Measurements from ENCODE around the gene CFAP61. TPM values are rescaled to one million over a fixed set of nuclear protein-coding genes. Genes with fewer than 3 reads are reported as not detected.

The CFAP61 gene
- total RNA-seq, 1 donor from 2014 or later, result not detected

DNA sequence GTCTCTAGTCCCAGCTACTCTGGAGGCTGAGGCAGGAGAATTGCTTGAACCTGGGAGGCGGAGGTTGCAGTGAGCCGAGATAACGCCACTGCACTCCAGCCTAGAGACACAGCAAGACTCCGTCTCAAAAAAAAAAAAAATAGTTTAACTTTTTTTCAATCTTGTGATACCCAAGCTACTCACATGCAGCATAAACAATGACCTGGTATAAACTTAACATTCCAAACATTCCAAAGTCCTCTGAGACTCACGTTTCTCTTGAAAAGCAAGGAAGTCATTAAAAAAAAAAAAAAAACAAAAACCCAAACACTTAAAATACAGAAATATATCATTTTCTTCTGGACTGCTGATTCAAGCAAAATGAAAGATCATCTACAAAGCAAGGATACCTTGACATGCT is 14.4 kb upstream of the CFAP61 start:
- H3K4me2 ChIP-seq (ENCODE audit: low read length), result no peak overlapping the region
- no peak overlapping the region for H3K9ac ChIP-seq (ENCODE audit: low read length)
- H3K27me3 Mint-ChIP-seq (ENCODE audit: low read depth, unreplicated experiment), result no peaks in the 10 kb centered on the region
- peaks cover 4% of the 10 kb centered on the region for H3K4me1 Mint-ChIP-seq (ENCODE audit: low read depth, unreplicated experiment)
- no peak for TF ChIP-seq EZH2 (IDR thresholded peaks at IDR 0.05; ENCODE audit: insufficient read depth, low read length)
- no peak for TF ChIP-seq CTCF (IDR thresholded peaks at IDR 0.05; ENCODE audit: insufficient read depth, low read depth, low read length)
- DNase-seq (ENCODE audit: low read depth) (peak; percentile 36), FAIRE-seq (no peak)
- H3K4me3 ChIP-seq (ENCODE audit: insufficient read depth, low read depth, low read length), result no peak overlapping the region
- peaks cover 80% of the 10 kb centered on the region for H3K36me3 ChIP-seq (ENCODE audit: insufficient read depth, low read length)
- H3K4me3 Mint-ChIP-seq (ENCODE audit: unreplicated experiment), result no peak overlapping the region
- no peak overlapping the region for H3K27ac ChIP-seq (ENCODE audit: low read depth, low read length)
- peaks cover 11% of the 10 kb centered on the region for H4K20me1 ChIP-seq (ENCODE audit: insufficient read depth, low read length)
- peaks cover 9% of the 10 kb centered on the region for H3K36me3 Mint-ChIP-seq (ENCODE audit: low read depth, unreplicated experiment)
- H2AFZ ChIP-seq (ENCODE audit: low read depth, low read length), result no peak overlapping the region
- no peaks in the 10 kb centered on the region for H3K79me2 ChIP-seq (ENCODE audit: insufficient read depth, low read length)
- no peak overlapping the region for H3K27ac Mint-ChIP-seq (ENCODE audit: unreplicated experiment)
- H3K9me3 Mint-ChIP-seq (ENCODE audit: unreplicated experiment), result no peaks in the 10 kb centered on the region
- no peaks in the 10 kb centered on the region for H3K4me1 ChIP-seq (ENCODE audit: insufficient read depth, low read length)
- no peaks in the 10 kb centered on the region for H3K9me3 ChIP-seq (ENCODE audit: insufficient read depth, low read depth, low read length)
- no peaks in the 10 kb centered on the region for H3K27me3 ChIP-seq (ENCODE audit: insufficient read depth, low read length)

GRCh38 chr20:20038586-20038985 is 13.7 kb upstream of the CFAP61 start:
- H2AFZ ChIP-seq (ENCODE audit: low read depth, low read length), result no peak overlapping the region
- H4K20me1 ChIP-seq (ENCODE audit: insufficient read depth, low read length), result peaks cover 11% of the 10 kb centered on the region
- no peaks in the 10 kb centered on the region for H3K4me1 ChIP-seq (ENCODE audit: insufficient read depth, low read length)
- DNase-seq (ENCODE audit: low read depth), result no peak
- Mint-ChIP-seq H3K27ac (ENCODE audit: unreplicated experiment) (no peak overlapping the region), H3K4me3 (ENCODE audit: unreplicated experiment) (no peak overlapping the region), H3K9me3 (ENCODE audit: unreplicated experiment) (no peaks in the 10 kb centered on the region), H3K27me3 (ENCODE audit: low read depth, unreplicated experiment) (no peaks in the 10 kb centered on the region), H3K4me1 (ENCODE audit: low read depth, unreplicated experiment) (peaks cover 4% of the 10 kb centered on the region), H3K36me3 (ENCODE audit: low read depth, unreplicated experiment) (peaks cover 9% of the 10 kb centered on the region)
- H3K4me2 ChIP-seq (ENCODE audit: low read length), result no peak overlapping the region
- no peaks in the 10 kb centered on the region for H3K9me3 ChIP-seq (ENCODE audit: insufficient read depth, low read depth, low read length)
- H3K27ac ChIP-seq (ENCODE audit: low read depth, low read length), result no peak overlapping the region
- no peaks in the 10 kb centered on the region for H3K27me3 ChIP-seq (ENCODE audit: insufficient read depth, low read length)
- no peak overlapping the region for H3K4me3 ChIP-seq (ENCODE audit: insufficient read depth, low read depth, low read length)
- H3K79me2 ChIP-seq (ENCODE audit: insufficient read depth, low read length), result no peaks in the 10 kb centered on the region
- TF ChIP-seq EZH2 (IDR thresholded peaks at IDR 0.05; ENCODE audit: insufficient read depth, low read length), result no peak
- H3K36me3 ChIP-seq (ENCODE audit: insufficient read depth, low read length), result peaks cover 78% of the 10 kb centered on the region
- no peak for FAIRE-seq
- H3K9ac ChIP-seq (ENCODE audit: low read length), result no peak overlapping the region

- no peak overlapping the region for H3K4me3 Mint-ChIP-seq (ENCODE audit: unreplicated experiment)
- peaks cover 72% of the 10 kb centered on the region for H3K36me3 ChIP-seq (ENCODE audit: insufficient read depth, low read length)
- TF ChIP-seq EZH2 (IDR thresholded peaks at IDR 0.05; ENCODE audit: insufficient read depth, low read length), result no peak
- TF ChIP-seq CTCF (IDR thresholded peaks at IDR 0.05; ENCODE audit: insufficient read depth, low read depth, low read length), result no peak
Observed at GRCh38 chr20:20039752-20040387, 12.5 kb upstream of the CFAP61 start.

More at GRCh38 chr20:20039752-20040387, 12.5 kb upstream of the CFAP61 start:
- Mint-ChIP-seq H3K27ac (ENCODE audit: unreplicated experiment) (no peak overlapping the region), H3K36me3 (ENCODE audit: low read depth, unreplicated experiment) (peaks cover 14% of the 10 kb centered on the region), H3K27me3 (ENCODE audit: low read depth, unreplicated experiment) (no peaks in the 10 kb centered on the region), H3K4me1 (ENCODE audit: low read depth, unreplicated experiment) (peaks cover 2% of the 10 kb centered on the region), H3K9me3 (ENCODE audit: unreplicated experiment) (no peaks in the 10 kb centered on the region)
- H3K4me1 ChIP-seq (ENCODE audit: insufficient read depth, low read length), result no peaks in the 10 kb centered on the region
- H3K27me3 ChIP-seq (ENCODE audit: insufficient read depth, low read length), result no peaks in the 10 kb centered on the region
- H3K9ac ChIP-seq (ENCODE audit: low read length), result no peak overlapping the region
- no peak overlapping the region for H3K4me2 ChIP-seq (ENCODE audit: low read length)
- H3K4me3 ChIP-seq (ENCODE audit: insufficient read depth, low read depth, low read length), result no peak overlapping the region
- FAIRE-seq (no peak), DNase-seq (ENCODE audit: low read depth) (no peak)
- no peak overlapping the region for H2AFZ ChIP-seq (ENCODE audit: low read depth, low read length)
- H3K9me3 ChIP-seq (ENCODE audit: insufficient read depth, low read depth, low read length), result no peaks in the 10 kb centered on the region
- H3K79me2 ChIP-seq (ENCODE audit: insufficient read depth, low read length), result no peaks in the 10 kb centered on the region
- no peak overlapping the region for H3K27ac ChIP-seq (ENCODE audit: low read depth, low read length)
- peaks cover 7% of the 10 kb centered on the region for H4K20me1 ChIP-seq (ENCODE audit: insufficient read depth, low read length)

Measured in astrocyte (in vitro differentiated cells and primary cell).